DMS 273 (cell line): ENCODE results near the gene NAA10.
"Not testable (repeated sequence)": the region's sequence is repeated elsewhere in the genome, so short reads cannot be mapped to it uniquely, and the experiment has no call there.

Experiments used
- DNase-seq: peaks from one replicate; lab custom pipeline; 2025; ENCODE audit not compliant: unreplicated experiment; lab: John Stamatoyannopoulos, UW

NAA10 gene

GRCh38 chrX:153934762-153935325 lies at the start of gene NAA10:
TSS of gene NAA10 (minus strand) at chrX:153935037. CDS start at chrX:153934904, 133 bp downstream.
- DNase-seq: peak; percentile 92

DNA sequence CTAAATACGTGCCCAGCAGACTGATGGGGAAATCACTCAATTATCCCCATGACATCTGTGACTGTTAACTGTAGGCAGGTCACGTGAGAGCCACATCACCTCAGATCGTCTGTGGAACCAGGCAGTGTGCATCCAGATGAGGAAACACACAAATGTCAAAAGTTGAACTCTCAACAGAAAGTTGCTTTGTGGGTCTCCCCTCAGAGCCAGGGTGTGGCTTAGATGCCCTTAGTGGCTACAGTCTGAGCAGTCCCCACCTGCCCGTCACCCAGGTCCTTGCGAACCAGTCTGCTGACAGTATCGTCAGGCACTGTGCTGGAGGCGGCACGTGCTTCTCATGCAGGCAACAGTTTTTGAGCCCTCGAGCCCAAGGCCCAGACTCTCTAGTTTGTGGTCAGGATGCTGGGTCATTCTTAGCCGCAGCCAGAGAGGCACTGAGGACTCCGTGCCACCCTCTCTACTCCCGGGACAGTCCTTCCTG lies 48.5 kb upstream of the NAA10 start:
- no peak for DNase-seq

DNA sequence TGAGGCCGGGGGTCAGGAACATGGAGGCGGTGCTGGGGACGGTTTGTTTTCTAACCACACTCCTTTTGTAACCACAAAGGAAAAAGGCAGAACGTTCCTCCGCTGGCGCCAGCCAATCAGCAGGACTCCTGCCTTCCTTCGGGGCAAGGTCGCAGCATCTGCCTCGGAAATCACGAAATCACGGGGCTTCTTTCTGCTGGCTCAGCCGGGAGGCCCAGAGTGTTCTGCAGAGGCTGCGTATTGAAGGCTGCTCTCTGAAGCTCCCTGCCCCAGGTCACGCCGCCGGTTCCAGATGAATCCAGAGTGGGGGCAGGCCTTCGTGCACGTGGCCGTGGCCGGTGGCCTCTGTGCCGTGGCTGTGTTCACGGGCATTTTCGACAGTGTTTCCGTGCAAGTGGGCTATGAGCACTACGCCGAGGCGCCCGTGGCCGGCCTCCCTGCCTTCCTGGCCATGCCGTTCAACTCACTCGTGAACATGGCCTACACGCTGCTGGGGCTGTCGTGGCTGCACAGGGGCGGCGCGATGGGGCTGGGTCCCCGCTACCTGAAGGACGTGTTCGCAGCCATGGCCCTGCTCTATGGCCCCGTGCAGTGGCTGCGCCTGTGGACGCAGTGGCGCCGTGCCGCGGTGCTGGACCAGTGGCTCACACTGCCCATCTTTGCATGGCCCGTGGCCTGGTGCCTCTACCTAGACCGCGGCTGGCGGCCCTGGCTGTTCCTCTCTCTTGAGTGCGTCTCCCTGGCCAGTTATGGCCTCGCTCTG lies 47.1 kb upstream of the NAA10 start:
- no peak for DNase-seq

DNA sequence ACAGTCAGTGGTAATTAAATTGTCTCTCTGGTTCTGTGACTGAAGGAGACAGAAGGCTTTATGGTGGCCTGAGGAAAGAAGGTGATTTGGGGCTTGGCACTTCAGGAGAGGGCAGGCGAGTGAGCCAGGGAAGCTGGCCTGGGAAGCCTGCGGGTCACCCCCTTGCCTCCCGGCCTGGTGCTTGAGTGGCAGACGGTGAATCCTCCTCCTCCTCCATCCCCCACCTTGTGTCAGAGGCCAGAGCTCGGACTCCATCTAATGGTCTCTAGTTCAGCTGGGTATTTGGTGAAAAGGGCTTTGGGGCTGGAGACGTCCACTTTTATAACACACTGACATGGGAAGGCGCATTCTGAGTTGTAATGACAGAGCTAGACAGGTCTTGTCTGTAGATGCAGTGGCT lies 46.4 kb upstream of the NAA10 start:
- no peak for DNase-seq

- DNase-seq: not testable (repeated sequence)
Measured at GRCh38 chrX:153980394-153980793, 45.6 kb upstream of the NAA10 start.

GRCh38 chrX:153974726-153975286 lies 40.0 kb upstream of the NAA10 start:
- DNase-seq: no peak

GRCh38 chrX:153974003-153974725 lies 39.3 kb upstream of the NAA10 start:
- no peak for DNase-seq

DNA sequence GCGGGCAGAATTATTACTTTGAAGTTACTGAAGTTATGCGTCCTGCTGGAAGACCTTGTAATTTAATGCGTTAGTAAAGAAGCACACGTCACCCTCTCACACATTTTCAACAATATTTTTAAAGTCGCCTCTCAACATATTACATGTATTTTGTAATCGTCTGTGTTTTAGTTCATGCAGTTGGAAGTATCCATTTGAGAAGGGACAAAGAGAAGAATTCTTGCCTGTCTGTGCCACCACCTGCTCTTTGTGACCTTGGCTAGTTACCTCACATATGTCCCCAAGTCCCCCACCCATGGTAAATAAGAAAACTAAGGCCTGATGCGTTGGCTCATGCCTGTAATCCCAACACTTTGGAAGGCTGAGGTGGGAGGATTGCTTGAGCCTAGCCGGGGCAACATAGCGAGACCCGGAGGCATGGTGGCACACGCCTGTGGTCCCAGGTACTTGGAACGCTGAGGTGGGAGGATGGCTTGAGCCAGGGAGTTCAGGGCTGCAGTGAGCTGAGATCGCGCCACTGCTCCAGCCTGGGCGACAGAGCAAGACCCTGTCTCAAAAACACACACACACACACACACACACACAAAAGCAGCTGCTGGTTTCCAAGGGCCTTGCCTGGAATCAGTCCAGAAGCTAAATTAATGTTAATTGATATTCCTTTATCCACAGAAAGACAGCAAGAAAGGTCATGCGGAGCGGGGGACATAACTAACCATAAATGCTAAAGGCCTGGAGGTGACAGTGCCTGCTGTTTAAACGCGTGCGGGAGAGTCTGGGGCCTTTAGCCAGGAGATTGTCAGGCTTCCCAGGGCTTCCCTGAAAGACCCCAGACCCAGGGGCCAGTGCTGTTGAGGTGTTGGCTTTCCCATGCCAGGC lies 38.5 kb upstream of the NAA10 start:
- peak; percentile 63 for DNase-seq

- DNase-seq: peak; percentile 100
Measured at GRCh38 chrX:153972368-153973126, 37.7 kb upstream of the NAA10 start, which contains the start of gene TMEM187. TSS of gene TMEM187 (plus strand) at chrX:153972754. CDS start at chrX:153982063, 9,309 bp downstream.

GRCh38 chrX:153971450-153972367 lies 36.9 kb upstream of the NAA10 start, which contains the start of gene HCFC1:
TSS of gene HCFC1 (minus strand) at chrX:153971818. CDS start at chrX:153970840, 978 bp downstream.
- DNase-seq: peak; percentile 99

DNA sequence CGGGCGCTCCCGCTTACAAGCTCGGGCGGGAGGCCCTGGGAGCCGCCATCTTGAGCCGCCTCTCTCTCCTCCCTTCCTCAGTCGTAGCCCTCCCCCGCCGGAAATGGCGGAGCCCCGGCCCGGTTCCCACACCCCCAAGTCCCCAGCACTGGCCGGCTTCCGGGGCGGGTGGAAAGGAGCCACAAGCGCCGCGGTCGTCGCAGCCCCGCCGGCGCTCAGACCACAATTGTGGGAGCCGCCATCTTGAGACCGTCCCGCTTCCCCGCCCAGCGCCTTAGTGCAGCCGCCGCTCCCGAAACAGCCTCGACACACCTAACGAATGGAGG lies 36.2 kb upstream of the NAA10 start:
- DNase-seq: peak; percentile 99

GRCh38 chrX:153970357-153971123 lies 35.7 kb upstream of the NAA10 start:
- peak; percentile 92 for DNase-seq

GRCh38 chrX:153969904-153970356 lies 35.1 kb upstream of the NAA10 start:
- peak; percentile 80 for DNase-seq

DNA sequence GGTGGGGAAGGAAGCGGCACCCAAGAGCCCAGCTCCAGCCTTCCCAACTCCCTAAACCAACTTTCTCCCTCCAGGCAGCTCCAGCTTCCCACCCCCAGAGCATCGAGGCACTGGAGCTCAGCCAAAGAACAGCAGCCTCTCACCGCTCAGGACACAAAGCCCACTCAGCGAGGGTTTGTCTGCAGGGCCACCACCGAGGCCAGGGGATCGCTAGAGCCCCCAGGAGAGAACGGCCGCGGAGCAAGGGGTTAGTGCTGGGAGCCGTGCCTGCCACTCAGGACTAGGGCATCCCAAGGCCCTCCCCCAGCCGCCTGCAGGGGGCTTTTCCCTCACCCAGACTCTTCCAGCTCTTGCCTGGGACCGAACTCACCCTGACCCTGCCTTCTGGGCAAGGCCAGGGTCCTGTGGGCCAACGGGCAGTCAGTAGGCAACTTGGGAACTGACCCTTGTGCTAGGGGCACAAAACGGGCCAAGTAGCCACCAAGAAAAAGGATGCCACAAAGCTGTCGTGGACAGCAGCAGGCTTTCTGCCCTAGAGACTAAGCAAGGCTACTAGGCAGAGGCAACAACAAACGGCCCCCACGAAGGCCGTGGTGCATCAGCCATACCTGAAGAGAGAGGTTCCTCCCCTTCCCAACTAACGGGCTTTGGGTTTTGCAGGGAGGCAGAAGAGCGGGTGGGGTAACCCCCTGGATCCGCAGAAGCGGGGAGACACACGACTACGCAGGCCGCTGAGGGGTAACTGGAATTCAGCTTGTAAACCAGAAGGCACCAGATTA lies 34.5 kb upstream of the NAA10 start:
- peak; percentile 69 for DNase-seq

GRCh38 chrX:153968754-153969124 lies 33.9 kb upstream of the NAA10 start:
- peak; percentile 79 for DNase-seq

- no peak for DNase-seq
Measured at GRCh38 chrX:153968255-153968654, 33.4 kb upstream of the NAA10 start.
